Measurements from ENCODE around the gene ESCO1.
"Not testable (repeated sequence)": the region's sequence is repeated elsewhere in the genome, so short reads cannot be mapped to it uniquely, and the experiment has no call there.

The ESCO1 gene

GRCh38 chr18:21592361-21592760 is 8.1 kb downstream of the ESCO1 start:
- DNase-seq, result not testable (repeated sequence)

DNA sequence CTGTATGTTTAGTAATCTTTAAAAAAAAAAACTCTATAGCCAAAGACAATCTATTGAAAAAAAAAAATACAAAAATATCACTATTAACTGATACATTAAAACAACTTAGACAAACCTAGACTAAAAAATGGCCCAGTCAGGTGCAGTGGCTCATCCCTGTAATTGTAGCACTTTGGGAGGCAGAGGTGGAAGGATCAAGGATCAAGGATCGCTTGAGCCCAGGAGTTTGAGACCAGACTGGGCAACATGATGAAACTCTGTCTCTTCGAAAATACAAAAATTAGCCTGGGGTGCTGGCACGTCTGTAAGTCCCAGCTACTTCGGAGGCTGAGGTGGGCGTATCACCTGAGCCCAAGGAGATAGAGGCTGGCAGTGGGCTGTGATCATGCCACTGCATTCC is 16.1 kb downstream of the ESCO1 start:
- DNase-seq, result no peak

GRCh38 chr18:21575656-21576055 is 24.8 kb downstream of the ESCO1 start:
- no peak for DNase-seq

- DNase-seq, result no peak
These were observed 28.7 kb downstream of the ESCO1 start for GRCh38 chr18:21571772-21572171.

DNA sequence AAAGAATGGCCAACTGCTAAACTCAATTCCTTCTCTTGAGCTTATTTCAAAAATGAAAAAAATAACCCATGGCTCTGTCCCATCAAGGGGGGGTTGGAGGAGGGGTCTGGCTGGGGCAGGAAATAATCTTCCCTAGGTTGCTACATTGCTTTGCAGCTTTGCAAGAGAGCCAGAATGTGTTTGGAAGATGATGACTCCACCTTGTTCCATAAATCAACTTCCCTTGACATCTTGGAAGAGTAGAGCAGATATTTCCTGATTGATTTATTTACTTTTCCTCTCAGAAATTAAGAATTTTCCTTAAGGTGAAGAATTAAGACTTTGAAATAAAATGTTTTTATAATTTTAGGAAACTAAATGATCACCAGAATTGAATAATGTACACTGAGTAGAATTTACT is 41.3 kb downstream of the ESCO1 start:
- no peak for DNase-seq

GRCh38 chr18:21557607-21558253 is 42.8 kb downstream of the ESCO1 start:
- no peak for DNase-seq

DNA sequence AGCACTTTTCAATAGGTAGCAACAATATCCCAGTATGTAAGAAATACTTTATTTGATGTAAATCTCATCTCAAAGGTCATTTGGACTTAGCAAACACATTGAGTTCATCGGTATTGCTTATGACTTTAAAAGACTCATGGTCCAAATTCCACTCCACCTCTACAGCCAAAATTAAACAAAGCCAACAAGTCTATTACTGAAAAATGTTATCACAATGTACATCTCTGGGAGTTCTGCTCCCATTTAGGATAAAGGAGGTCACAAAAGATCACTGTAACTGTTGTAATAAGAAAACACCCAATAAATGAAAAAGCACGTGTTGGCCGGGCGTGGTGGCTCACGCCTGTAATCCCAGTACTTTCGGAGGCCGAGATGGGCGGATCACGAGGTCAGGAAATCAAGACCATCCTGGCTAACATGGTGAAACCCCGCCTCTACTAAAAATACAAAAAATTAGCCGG is 50.0 kb downstream of the ESCO1 start:
- DNase-seq, result no peak

- DNase-seq, result no peak
These were observed 51.9 kb downstream of the ESCO1 start for GRCh38 chr18:21548647-21549046.

DNA sequence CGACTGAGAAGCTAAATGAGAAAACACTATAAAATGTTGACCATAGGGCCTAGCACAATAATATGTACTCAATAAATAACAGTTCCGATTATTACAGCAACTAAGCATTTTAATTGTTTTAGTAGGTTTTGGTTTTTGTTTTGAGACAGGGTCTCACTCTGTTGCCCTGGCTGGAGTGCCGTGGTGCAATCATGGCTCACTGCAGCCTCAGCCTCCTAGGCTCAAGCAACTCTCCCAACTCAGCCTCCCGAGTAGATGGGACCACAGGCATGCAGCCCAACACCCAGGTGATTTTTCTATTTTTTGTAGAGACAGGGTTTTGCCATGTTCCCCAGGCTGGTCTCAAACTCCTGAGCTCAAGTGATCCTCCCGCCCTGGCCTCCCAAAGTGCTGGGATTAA is 54.1 kb downstream of the ESCO1 start:
- DNase-seq, result no peak

GRCh38 chr18:21538230-21538629 is 62.3 kb downstream of the ESCO1 start:
- DNase-seq, result no peak

- DNase-seq, result no peak
These were observed 66.2 kb downstream of the ESCO1 start for GRCh38 chr18:21534327-21534726.

DNA sequence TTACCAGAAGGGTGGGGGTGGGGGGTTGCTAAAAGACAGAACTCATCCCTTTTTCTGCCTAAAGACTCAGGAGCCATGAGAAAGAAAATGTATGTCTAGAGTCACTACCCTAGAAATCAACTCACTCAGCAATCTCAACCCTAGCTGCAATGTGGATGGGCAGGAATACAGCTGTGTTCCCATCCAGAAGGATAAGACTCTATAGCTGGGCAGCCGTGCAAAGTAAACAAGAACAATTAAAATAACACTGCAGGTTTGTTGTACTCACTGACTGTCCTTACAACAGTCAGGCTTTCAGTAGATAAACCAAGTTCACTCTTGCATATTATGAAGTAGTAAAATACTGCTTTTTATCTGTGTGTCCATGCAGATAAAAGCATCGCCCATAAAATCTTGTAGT is 74.0 kb downstream of the ESCO1 start:
- no peak for DNase-seq

DNA sequence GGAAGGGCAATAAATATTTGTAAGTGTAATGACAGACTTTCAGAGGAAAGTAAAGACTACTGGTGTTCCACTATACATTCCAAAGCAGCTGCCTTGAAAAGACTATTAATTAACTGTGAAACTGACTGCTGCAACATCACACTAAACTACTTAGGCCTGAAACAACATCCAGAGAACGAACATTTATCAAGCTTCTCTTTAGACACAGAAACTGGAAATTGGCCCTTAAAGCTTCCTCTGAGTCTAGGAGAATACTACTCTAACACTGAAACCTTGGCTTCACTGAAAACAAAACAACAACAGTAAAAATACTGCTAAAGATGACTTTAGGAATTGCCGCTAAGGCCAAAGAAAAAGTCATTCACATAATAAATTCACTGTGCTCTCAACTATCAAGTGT is 74.6 kb downstream of the ESCO1 start:
- DNase-seq, result no peak

GRCh38 chr18:21522530-21522929 is 78.0 kb downstream of the ESCO1 start:
- no peak for DNase-seq

DNA sequence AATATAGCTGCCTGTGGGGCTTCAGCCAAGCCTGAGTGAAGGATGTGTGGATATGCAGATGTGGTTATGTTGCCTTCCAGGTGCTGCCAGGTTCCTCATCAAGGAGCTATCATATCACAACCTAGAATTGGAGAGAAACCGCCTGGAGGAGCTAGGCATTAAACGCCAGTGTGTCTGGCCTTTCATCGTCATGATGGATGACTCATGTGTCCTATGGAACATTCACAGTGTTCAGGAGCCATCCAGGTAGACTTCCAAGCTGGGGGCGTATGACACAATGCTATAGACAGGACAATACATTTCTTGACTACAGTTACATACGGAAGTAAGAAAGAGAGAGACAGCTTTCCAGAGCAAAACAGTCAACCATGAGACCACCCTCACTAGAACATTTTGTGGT is 86.8 kb downstream of the ESCO1 start:
- DNase-seq, result no peak

- no peak for DNase-seq
These were observed 87.2 kb downstream of the ESCO1 start for GRCh38 chr18:21513292-21513691.

DNA sequence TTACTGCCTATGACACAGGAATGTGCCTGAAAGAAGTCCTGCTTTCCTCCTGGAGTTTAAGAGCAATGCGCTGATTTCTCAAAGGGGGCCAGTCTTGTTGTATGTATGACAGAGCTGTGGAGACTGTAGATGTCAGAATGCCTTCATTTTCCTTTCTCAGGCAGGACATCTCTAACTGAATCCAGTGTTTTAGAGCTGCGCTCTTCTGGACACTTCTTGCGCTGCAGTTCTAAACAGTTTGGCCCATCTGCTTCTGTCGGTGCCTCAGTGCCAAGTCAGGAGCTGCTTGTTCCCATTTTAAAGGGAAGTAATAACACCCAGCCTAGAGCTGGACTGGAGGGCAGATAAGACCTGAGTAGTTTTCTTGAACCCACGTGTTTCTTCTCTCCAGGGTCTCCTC is 91.4 kb downstream of the ESCO1 start:
- DNase-seq, result no peak

DNA sequence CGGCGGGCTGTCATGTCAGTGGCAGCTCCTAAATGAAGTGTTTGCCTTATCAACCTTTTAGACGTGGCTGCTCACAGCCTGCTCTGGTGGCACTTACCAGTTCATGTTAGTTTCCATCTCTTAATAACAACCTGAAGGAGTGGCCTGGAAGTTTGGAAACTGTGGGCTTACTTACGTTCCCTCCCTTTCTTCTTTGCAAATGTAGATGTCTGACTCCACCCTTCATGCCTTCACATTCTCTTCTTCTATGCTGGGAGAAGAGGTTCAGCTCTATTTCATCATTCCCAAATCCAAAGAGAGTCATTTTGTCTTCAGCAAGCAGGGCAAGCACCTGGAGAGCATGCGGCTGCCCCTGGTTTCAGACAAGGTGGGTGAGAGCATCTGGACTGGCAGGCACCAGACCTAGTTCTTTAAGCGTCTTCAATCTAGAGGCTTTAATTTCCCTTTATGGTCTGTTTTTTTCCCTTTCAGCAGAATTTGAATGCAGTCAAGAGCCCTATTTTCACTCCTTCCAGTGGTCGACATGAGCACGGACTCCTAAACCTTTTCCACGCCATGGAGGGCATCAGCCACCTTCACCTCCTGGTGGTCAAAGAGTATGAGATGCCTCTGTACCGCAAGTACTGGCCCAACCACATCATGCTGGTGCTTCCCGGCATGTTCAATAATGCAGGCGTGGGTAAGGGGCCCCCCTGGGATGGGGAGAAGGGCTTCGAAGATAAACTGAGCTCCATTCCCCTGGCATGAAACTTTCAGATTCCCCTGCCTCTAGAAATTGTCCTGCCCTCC is 92.4 kb downstream of the ESCO1 start:
- no peak for DNase-seq

- DNase-seq, result no peak
These were observed 97.8 kb downstream of the ESCO1 start for GRCh38 chr18:21502661-21503060.

- DNase-seq, result no peak
These were observed 100.5 kb downstream of the ESCO1 start for GRCh38 chr18:21499997-21500396.

DNA sequence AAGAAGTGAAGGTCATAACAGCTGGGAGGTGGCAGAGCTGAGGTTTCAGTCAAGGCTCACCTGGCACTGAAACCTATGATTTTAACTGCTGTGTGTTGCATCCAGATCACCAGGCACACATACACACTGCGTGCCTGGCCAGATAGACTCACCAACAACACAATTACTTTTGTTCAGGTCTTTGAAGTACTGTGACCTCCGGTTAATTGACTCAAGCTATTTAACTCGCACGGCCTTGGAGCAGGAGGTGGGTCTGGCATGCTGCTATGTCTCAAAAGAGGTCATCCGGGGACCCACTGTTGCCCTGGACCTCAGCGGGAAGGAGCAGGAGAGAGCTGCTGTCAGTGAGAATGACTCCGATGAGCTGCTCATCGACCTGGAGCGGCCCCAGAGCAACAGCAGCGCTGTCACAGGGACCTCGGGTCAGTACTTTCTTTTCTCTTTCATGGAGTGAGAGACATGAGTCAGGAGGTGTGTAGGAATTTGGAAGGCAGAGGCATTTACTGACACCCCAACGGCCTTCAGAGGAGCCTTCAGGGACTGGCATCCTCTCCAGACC is 104.1 kb downstream of the ESCO1 start:
- DNase-seq, result no peak

- DNase-seq, result no peak
These were observed 109.8 kb downstream of the ESCO1 start for GRCh38 chr18:21490748-21491147.

GRCh38 chr18:21489919-21490495 is 110.5 kb downstream of the ESCO1 start:
- DNase-seq, result no peak
